GM12892 (cell line): ENCODE results near the gene CCDC24.

Source experiments
- DNase-seq: peaks from one replicate; pipeline ENCODE4 v3.0.0; 2011; ENCODE audit not compliant: insufficient read length
- FAIRE-seq: peaks from 2 replicates; lab custom pipeline; 2011; peaks lifted over from hg19 to GRCh38; lab: Jason Lieb, UNC
- POLR2A ChIP-seq: IDR thresholded peaks from 2 replicates; pipeline ENCODE4 v1.6.1; 2011; ENCODE audit warnings: low read depth, low read length, control low read depth
- POLR2AphosphoS5 ChIP-seq: IDR thresholded peaks from 2 replicates; pipeline ENCODE4 v1.6.1; 2011; ENCODE audit warnings: low read depth, low read length, control low read depth
- TAF1 ChIP-seq: IDR thresholded peaks from 2 replicates; pipeline ENCODE4 v1.6.1; 2011; ENCODE audit warnings: low read depth, mild to moderate bottlenecking, control low read depth, low read length, borderline replicate concordance

The CCDC24 gene

DNA sequence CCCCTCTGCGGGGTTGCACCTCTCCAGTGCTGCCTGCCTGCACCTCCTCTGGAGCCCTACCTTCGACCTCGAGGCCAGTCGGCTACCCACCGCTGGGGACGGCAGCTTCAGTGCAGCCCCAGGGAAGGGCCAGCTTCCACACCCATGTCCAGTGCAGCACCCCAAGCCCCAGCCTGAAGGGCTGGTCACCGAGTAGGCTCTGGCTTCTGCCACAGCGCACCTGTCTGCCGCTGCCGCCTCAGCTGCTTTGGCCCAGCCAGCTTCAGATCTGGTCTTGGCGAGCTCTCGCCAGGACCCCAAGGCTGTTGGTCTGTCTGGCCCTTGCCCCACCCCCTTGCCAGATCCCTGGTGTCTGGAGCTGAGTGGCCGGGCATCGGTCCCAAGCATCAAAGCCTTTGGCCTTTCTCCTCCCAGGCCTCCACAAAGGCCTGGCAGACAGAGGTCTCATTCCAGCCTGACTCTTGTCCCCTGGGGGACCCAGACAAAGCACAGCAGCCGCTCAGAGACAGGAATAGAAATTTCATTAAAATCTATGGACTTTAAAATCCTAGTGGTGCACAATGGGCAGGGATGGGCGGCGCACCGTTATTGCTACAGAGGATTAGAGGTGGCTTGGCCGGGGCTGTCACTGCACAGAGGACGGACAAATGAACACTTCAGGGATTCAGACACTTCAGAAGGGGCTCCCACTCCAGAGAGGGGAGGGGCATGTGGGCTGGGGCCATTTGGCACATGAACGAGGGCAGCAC is 4.8 kb downstream of the CCDC24 start:
- TF ChIP-seq POLR2AphosphoS5 (no peak), TAF1 (no peak), POLR2A (no peak)
- no peak for DNase-seq
- FAIRE-seq = no peak

DNA sequence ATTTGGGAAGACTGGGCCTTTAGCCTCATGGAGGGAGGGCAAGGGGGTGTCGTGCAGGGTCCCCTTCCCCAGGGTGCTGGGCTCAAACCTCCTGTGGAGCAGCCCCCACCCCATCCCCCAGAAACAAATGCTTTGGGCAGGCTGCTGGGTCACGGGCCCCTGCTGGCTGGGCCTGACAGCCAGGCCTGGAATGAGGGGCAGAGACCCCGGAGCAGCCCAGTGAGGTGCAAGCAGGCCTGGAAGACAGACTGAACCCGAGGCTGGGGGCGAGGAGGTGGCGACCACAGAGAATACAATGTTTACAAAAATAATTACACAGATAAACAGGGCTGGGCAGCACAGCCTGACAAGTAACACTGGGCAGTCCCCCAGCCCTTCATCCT is 5.3 kb downstream of the CCDC24 start:
- FAIRE-seq (no peak), DNase-seq (no peak)
- TF ChIP-seq POLR2A = no peak
- TF ChIP-seq TAF1 = no peak
- no peak for TF ChIP-seq POLR2AphosphoS5

- DNase-seq (no peak), FAIRE-seq (no peak)
- TF ChIP-seq POLR2AphosphoS5 = no peak
- TF ChIP-seq TAF1 = no peak
- TF ChIP-seq POLR2A = no peak
Observed at GRCh38 chr1:43997295-43997999, 6.0 kb downstream of the CCDC24 start.

DNA sequence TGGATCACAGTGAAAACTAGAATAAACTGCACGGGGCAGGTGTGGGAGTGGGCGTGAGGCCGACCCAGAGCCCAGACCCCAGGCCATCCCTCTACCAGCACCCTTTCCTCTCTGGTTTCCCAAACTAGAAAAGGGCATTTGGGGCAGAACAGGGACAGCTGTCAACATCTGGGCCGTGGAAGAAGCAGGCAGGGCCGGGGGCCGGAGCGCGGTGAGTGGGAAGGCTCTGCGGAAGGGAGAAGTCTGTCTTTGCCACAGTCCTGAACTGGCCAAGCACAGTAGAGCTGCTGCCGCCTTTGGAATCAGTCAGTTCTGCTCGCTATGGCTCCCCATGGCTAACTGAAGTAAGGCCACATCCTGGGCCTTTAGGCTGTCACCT is 6.6 kb downstream of the CCDC24 start:
- TF ChIP-seq TAF1 (no peak), POLR2A (no peak), POLR2AphosphoS5 (no peak)
- no peak for DNase-seq
- FAIRE-seq = no peak

GRCh38 chr1:43999455-43999854 is 8.1 kb downstream of the CCDC24 start:
- DNase-seq (no peak), FAIRE-seq (no peak)
- TF ChIP-seq TAF1 (no peak), POLR2A (no peak), POLR2AphosphoS5 (no peak)

GRCh38 chr1:44000122-44000665 is 8.8 kb downstream of the CCDC24 start:
- TF ChIP-seq TAF1 = no peak
- TF ChIP-seq POLR2A = no peak
- no peak for TF ChIP-seq POLR2AphosphoS5
- no peak for FAIRE-seq
- no peak for DNase-seq

GRCh38 chr1:44002165-44002564 is 10.8 kb downstream of the CCDC24 start:
- FAIRE-seq (no peak), DNase-seq (no peak)
- no peak for TF ChIP-seq POLR2A
- TF ChIP-seq TAF1 = no peak
- no peak for TF ChIP-seq POLR2AphosphoS5

DNA sequence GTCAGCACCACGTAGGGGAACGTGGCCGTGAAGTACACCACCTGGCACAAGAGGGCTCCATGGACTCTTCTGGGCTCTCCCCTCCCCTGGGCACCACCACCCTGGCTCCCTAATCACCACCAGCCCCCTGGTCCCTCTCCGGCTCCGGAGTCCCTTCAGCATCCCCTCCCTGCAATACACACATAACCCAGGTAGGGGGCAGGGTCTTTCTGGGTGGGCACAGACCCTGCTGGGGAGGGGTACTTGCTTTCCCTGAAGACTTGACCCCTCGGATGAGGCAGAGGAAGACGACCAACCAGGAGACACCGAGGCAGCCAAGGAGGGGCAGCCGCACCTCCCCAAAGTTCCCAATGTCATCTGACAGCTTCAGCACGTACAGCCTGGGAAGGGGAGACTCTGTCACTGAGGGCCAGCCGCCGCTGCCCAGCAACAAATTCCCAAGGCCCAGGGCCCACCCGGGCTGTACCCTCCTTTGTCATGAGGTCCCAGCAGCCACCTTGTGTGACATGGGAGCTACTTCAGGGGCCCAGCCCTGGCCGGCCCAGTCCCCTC is 11.3 kb downstream of the CCDC24 start:
- no peak for FAIRE-seq

GRCh38 chr1:44008259-44008658 is 16.9 kb downstream of the CCDC24 start:
- no peak for TF ChIP-seq TAF1
- no peak for TF ChIP-seq POLR2AphosphoS5
- TF ChIP-seq POLR2A = no peak
- DNase-seq (no peak), FAIRE-seq (no peak)

More for the DNA sequence above, 11.3 kb downstream of the CCDC24 start:
- no peak for TF ChIP-seq POLR2AphosphoS5
- TF ChIP-seq POLR2A = no peak
- TF ChIP-seq TAF1 = no peak
- no peak for DNase-seq

GRCh38 chr1:44010935-44011471 is 19.6 kb downstream of the CCDC24 start:
- DNase-seq (no peak), FAIRE-seq (no peak)
- TF ChIP-seq POLR2AphosphoS5 = no peak
- TF ChIP-seq POLR2A = no peak
- TF ChIP-seq TAF1 = no peak

DNA sequence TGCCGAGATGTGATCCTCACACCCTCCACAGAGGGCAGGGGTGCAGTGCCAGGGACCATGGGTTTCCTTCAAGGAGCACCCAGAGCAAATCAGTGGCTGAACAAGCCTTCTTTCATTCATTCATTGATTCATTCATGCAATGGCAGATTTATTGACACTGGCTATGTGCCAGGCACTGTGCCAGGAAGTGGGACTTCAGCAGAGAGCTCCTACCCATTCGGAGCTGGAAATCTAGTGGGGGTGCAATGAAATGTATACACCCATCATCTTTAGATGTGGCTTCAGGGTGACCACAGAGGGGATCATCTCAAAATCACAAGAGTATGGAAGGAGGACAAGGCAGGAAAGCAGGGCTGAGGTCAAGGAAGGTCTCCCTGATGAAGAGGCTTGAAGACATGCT is 21.0 kb downstream of the CCDC24 start:
- no peak for FAIRE-seq
- TF ChIP-seq POLR2AphosphoS5 (no peak), TAF1 (no peak), POLR2A (no peak)
- DNase-seq = no peak
